HCT116 (cell line): ENCODE measurements around the gene GRIP2. TPM values are rescaled to one million over a fixed set of nuclear protein-coding genes. Genes with fewer than 3 reads are reported as not detected.

ENCODE experiments used
- ATAC-seq: fragments of 200-7000 bp; cut with Tn5 transposase; 2 replicates; pipeline ENCODE4 v1.9.1; 2020; ENCODE audit warnings: mild to moderate bottlenecking, moderate library complexity
- BruUV-seq: library from RNA; stranded (reverse); fragments of 400-500 nt; replicated peaks from 2 replicates; lab custom pipeline; 2021; lab: Mats Ljungman, UMichigan
- CTCF ChIA-PET: fragments of 300-600 bp; sonication (Branson Sonifier 250); formaldehyde crosslinking; loops from one replicate; lab custom pipeline; 2021; ENCODE audit warnings: antibody characterized with exemption; lab: Charles Lee
- POLR2A ChIA-PET: fragments of 300-600, 350-600 bp; sonication (Branson Sonifier 250); formaldehyde crosslinking; loops from one replicate; lab custom pipeline; 2021; ENCODE audit warnings: antibody characterized with exemption; lab: Charles Lee
- RAD21 ChIA-PET, 2 experiments: fragments of 300-600 bp; sonication (Branson Sonifier 250); formaldehyde crosslinking; loops; one replicate each; lab custom pipeline; 2023; ENCODE audit warnings: low total read pairs in 2 of 2; ENCODE audit not compliant: uncharacterized antibody in 2 of 2, unreplicated experiment in 2 of 2, low non-redundant PET in 1 of 2; lab: Charles Lee
- DNase-seq: peaks from one replicate; pipeline ENCODE4 v3.0.0-alpha.2; 2010; ENCODE audit warnings: low read depth, low spot score
- H2AFZ ChIP-seq: fragments of 200-600 bp; shearing (Covaris generic), sonication (generic); 2 replicates; pipeline ENCODE4 v1.6.1; 2017; ENCODE audit warnings: low read depth, mixed run types, mixed read lengths, antibody characterized with exemption, low read length; ENCODE audit not compliant: poor library complexity, severe bottlenecking
- H3K27ac ChIP-seq: 2 replicates; pipeline ENCODE4 v1.5.1; 2012; ENCODE audit warnings: low read depth, low read length
- H3K27me3 ChIP-seq: fragments of 200-600 bp; sonication (generic); 2 replicates; pipeline ENCODE4 v1.6.1; 2016; ENCODE audit warnings: mixed run types, low read length, mixed read lengths; ENCODE audit not compliant: insufficient read depth
- H3K36me3 ChIP-seq, 2 experiments: fragments of 200-500 bp in 1 of 2; fragments of 200-600 bp in 1 of 2; sonication (Bioruptor generic) in 1 of 2; sonication (generic) in 1 of 2; 2 replicates each; pipeline versions ENCODE4 v1.5.1 to v1.6.1; 2014 to 2016; ENCODE audit warnings: low read length in 2 of 2, inconsistent platforms in 1 of 2, mixed read lengths in 1 of 2, mixed run types in 1 of 2; ENCODE audit not compliant: insufficient read depth in 2 of 2, control insufficient read depth in 1 of 2
- H3K4me1 ChIP-seq, 2 experiments: fragments of 200-600 bp in 1 of 2; sonication (generic) in 1 of 2; 2 replicates each; pipeline versions ENCODE4 v1.5.1 to v1.6.1; 2012 to 2017; ENCODE audit warnings: low read length in 2 of 2, inconsistent platforms in 1 of 2, mild to moderate bottlenecking in 1 of 2, mixed read lengths in 1 of 2, mixed run types in 1 of 2, moderate library complexity in 1 of 2; ENCODE audit not compliant: insufficient read depth in 2 of 2, control insufficient read depth in 1 of 2
- H3K4me2 ChIP-seq: fragments of 200-600 bp; sonication (generic); 2 replicates; pipeline ENCODE4 v1.6.1; 2017; ENCODE audit warnings: mixed run types, low read length, mixed read lengths
- H3K4me3 ChIP-seq, 2 experiments: fragments of 200-600 bp in 1 of 2; sonication (generic) in 1 of 2; replicated peaks in 1 of 2; 2 replicates each; pipeline ENCODE4 v1.5.1; 2011 to 2016; ENCODE audit warnings: low read length in 2 of 2, control low read depth in 1 of 2, low read depth in 1 of 2, mild to moderate bottlenecking in 1 of 2, mixed read lengths in 1 of 2, mixed run types in 1 of 2
- H3K79me2 ChIP-seq: fragments of 200-600 bp; sonication (generic); 2 replicates; pipeline ENCODE4 v1.6.1; 2017; ENCODE audit warnings: mild to moderate bottlenecking, mixed run types, low read length, moderate library complexity, mixed read lengths; ENCODE audit not compliant: insufficient read depth
- H3K9ac ChIP-seq: fragments of 200-600 bp; sonication (generic); 2 replicates; pipeline ENCODE4 v1.6.1; 2016; ENCODE audit warnings: low read length, mixed read lengths
- H3K9me2 ChIP-seq: fragments of 200-600 bp; sonication (generic), shearing (Covaris generic); 2 replicates; pipeline ENCODE4 v1.6.1; 2017; ENCODE audit warnings: mixed run types, mild to moderate bottlenecking, moderate library complexity; ENCODE audit not compliant: insufficient read depth
- H3K9me3 ChIP-seq, 2 experiments: fragments of 200-500 bp in 1 of 2; fragments of 200-600 bp in 1 of 2; sonication (Bioruptor generic) in 1 of 2; sonication (generic) in 1 of 2; 2 replicates each; pipeline ENCODE4 v1.6.1; 2014 to 2017; ENCODE audit warnings: low read length in 2 of 2, mixed read lengths in 2 of 2, inconsistent platforms in 1 of 2, low read depth in 1 of 2, mild to moderate bottlenecking in 1 of 2, mixed run types in 1 of 2, moderate library complexity in 1 of 2; ENCODE audit not compliant: control insufficient read depth in 1 of 2, insufficient read depth in 1 of 2
- H4K20me1 ChIP-seq: fragments of 200-600 bp; sonication (generic), shearing (Covaris generic); 2 replicates; pipeline ENCODE4 v1.6.1; 2017; ENCODE audit warnings: mixed run types, mild to moderate bottlenecking, moderate library complexity; ENCODE audit not compliant: insufficient read depth
- CBX3 ChIP-seq: IDR thresholded peaks from 2 replicates; pipeline ENCODE4 v1.6.1; 2012; ENCODE audit warnings: low read depth
- CEBPB ChIP-seq: IDR thresholded peaks from 2 replicates; pipeline ENCODE4 v1.6.1; 2012; ENCODE audit warnings: low read depth
- EGR1 ChIP-seq: IDR thresholded peaks from 2 replicates; pipeline ENCODE4 v1.6.1; 2012; ENCODE audit warnings: low read depth
- EZH2 ChIP-seq: fragments of 200-600 bp; sonication (generic); IDR thresholded peaks from 2 replicates; pipeline ENCODE4 v1.6.1; 2017; ENCODE audit warnings: antibody characterized with exemption, mixed run types
- EZH2phosphoT487 ChIP-seq: fragments of 200-600 bp; IDR thresholded peaks from 2 replicates; pipeline ENCODE4 v1.6.1; 2018; ENCODE audit warnings: antibody characterized with exemption, borderline replicate concordance
- FOSL1 ChIP-seq: IDR thresholded peaks from 2 replicates; pipeline ENCODE4 v1.6.1; 2012; ENCODE audit warnings: low read depth
- JUND ChIP-seq: IDR thresholded peaks from 2 replicates; pipeline ENCODE4 v1.6.1; 2012
- POLR2AphosphoS5 ChIP-seq: IDR thresholded peaks from 2 replicates; pipeline ENCODE4 v1.6.1; 2011; ENCODE audit warnings: mild to moderate bottlenecking, low read depth, low read length, moderate library complexity
- RAD21 ChIP-seq: IDR thresholded peaks from 2 replicates; pipeline ENCODE4 v1.6.1; 2012; ENCODE audit warnings: low read depth, mild to moderate bottlenecking
- SRF ChIP-seq: IDR thresholded peaks from 2 replicates; pipeline ENCODE4 v1.6.1; 2012; ENCODE audit warnings: low read depth
- TCF7L2 ChIP-seq: IDR thresholded peaks from 2 replicates; pipeline ENCODE4 v1.7.0; 2011; ENCODE audit warnings: borderline replicate concordance, inconsistent platforms; ENCODE audit not compliant: insufficient read depth, insufficient read length; ENCODE audit errors: extremely low read depth
- YY1 ChIP-seq: IDR thresholded peaks from 2 replicates; pipeline ENCODE4 v1.6.1; 2011; ENCODE audit warnings: low read length, low read depth, moderate library complexity, mild to moderate bottlenecking; ENCODE audit not compliant: insufficient replicate concordance; ENCODE audit errors: extremely low read depth
- ZFX ChIP-seq: fragments of 450-650 bp; IDR thresholded peaks from 2 replicates; pipeline ENCODE4 v1.6.1; 2017
- intact Hi-C: fragments of 100-400 bp; cut with micrococcal nuclease; formaldehyde crosslinking; loops from 2 replicates; pipeline ENCODE4 v1.10.0; 2022
- total RNA-seq: library from RNA; stranded (reverse); gene quantifications from one replicate; pipeline ENCODE4 v1.2.1, GENCODE V29; 2021; ENCODE audit not compliant: unreplicated experiment
- TF ChIP-seq, protein P1 (sequence below): IDR thresholded peaks from 2 replicates; pipeline ENCODE4 v1.6.1; 2012
- TF ChIP-seq, protein P2 (sequence below): IDR thresholded peaks from 2 replicates; pipeline ENCODE4 v1.6.1; 2011; ENCODE audit warnings: mild to moderate bottlenecking, low read length, moderate library complexity; ENCODE audit not compliant: insufficient replicate concordance; ENCODE audit errors: extremely low read depth
- TF ChIP-seq, protein P3 (sequence below): IDR thresholded peaks from 2 replicates; pipeline ENCODE4 v1.6.1; 2012
- TF ChIP-seq, protein P4 (sequence below), 3 experiments: fragments of 200-600 bp in 1 of 3; sonication (generic) in 1 of 3; IDR thresholded peaks in 2 of 3; conservative IDR thresholded peaks in 1 of 3; 2 replicates each; pipeline ENCODE4 v1.5.1; 2012 to 2017; ENCODE audit warnings: low read depth in 2 of 3, low read length in 2 of 3, antibody characterized with exemption in 1 of 3, borderline replicate concordance in 1 of 3, control low read depth in 1 of 3, mild to moderate bottlenecking in 1 of 3, mixed read lengths in 1 of 3, mixed run types in 1 of 3, moderate library complexity in 1 of 3; ENCODE audit not compliant: insufficient read depth in 1 of 3

The GRIP2 gene
- total RNA-seq, 1 experiment from 2014 or later: 0.34 TPM

DNA sequence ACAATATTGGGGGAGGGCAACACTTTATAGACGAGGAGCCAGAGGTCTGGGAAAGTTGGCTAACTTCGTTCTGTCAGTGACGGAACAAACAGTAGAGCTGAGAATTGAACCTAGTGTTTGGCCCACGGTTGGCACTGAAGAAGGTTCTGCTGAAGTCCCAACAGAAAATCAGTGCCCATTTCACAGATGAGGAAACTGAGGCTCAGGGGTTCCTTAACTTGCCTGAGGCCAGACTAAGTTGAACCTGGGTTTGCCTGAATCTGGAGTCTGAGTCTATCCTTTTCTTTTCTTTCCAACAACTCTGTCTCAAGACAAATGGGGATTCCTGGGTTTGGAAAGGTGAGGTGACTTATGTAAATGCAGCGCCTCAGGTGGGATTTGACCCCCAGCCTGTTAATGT lies 82.7 kb downstream of the GRIP2 start:
- peaks cover 12 to 15% of the 10 kb centered on the region in 2 experiments for H3K4me1 ChIP-seq
- no peaks in the 10 kb centered on the region for H3K9me3 ChIP-seq
- no peaks in the 10 kb centered on the region for H3K79me2 ChIP-seq
- H3K4me3 ChIP-seq: no peak overlapping the region
- intact Hi-C loops: no loop called here
- H3K9ac ChIP-seq: no peak overlapping the region
- no peak overlapping the region for H3K4me2 ChIP-seq
- RAD21 ChIA-PET: no interaction called here
- no peaks in the 10 kb centered on the region for H3K27me3 ChIP-seq
- BruUV-seq: no TSS peak
- no peak overlapping the region for H3K27ac ChIP-seq
- no peaks in the 10 kb centered on the region for H3K9me2 ChIP-seq
- peaks cover 6 to 27% of the 10 kb centered on the region in 2 experiments; a peak in 3 of 4 replicates for H3K36me3 ChIP-seq
- H2AFZ ChIP-seq: no peak overlapping the region
- no peak for ATAC-seq
- DNase-seq: no peak
- POLR2A ChIA-PET: no interaction called here
- TF ChIP-seq CEBPB (no peak), YY1 (no peak), SRF (no peak), JUND (no peak), POLR2AphosphoS5 (no peak), TCF7L2 (no peak), FOSL1 (no peak), RAD21 (no peak), CBX3 (no peak), EGR1 (no peak), ZFX (no peak), EZH2phosphoT487 (no peak), EZH2 (no peak)
- TF ChIP-seq, protein P1, sequence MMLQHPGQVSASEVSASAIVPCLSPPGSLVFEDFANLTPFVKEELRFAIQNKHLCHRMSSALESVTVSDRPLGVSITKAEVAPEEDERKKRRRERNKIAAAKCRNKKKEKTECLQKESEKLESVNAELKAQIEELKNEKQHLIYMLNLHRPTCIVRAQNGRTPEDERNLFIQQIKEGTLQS: no peak
- TF ChIP-seq, protein P2, sequence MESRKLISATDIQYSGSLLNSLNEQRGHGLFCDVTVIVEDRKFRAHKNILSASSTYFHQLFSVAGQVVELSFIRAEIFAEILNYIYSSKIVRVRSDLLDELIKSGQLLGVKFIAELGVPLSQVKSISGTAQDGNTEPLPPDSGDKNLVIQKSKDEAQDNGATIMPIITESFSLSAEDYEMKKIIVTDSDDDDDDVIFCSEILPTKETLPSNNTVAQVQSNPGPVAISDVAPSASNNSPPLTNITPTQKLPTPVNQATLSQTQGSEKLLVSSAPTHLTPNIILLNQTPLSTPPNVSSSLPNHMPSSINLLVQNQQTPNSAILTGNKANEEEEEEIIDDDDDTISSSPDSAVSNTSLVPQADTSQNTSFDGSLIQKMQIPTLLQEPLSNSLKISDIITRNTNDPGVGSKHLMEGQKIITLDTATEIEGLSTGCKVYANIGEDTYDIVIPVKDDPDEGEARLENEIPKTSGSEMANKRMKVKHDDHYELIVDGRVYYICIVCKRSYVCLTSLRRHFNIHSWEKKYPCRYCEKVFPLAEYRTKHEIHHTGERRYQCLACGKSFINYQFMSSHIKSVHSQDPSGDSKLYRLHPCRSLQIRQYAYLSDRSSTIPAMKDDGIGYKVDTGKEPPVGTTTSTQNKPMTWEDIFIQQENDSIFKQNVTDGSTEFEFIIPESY: no peak
- TF ChIP-seq, protein P3, sequence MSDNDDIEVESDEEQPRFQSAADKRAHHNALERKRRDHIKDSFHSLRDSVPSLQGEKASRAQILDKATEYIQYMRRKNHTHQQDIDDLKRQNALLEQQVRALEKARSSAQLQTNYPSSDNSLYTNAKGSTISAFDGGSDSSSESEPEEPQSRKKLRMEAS: no peak
- TF ChIP-seq, protein P4, sequence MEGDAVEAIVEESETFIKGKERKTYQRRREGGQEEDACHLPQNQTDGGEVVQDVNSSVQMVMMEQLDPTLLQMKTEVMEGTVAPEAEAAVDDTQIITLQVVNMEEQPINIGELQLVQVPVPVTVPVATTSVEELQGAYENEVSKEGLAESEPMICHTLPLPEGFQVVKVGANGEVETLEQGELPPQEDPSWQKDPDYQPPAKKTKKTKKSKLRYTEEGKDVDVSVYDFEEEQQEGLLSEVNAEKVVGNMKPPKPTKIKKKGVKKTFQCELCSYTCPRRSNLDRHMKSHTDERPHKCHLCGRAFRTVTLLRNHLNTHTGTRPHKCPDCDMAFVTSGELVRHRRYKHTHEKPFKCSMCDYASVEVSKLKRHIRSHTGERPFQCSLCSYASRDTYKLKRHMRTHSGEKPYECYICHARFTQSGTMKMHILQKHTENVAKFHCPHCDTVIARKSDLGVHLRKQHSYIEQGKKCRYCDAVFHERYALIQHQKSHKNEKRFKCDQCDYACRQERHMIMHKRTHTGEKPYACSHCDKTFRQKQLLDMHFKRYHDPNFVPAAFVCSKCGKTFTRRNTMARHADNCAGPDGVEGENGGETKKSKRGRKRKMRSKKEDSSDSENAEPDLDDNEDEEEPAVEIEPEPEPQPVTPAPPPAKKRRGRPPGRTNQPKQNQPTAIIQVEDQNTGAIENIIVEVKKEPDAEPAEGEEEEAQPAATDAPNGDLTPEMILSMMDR (IDR thresholded peaks at IDR 0.05 in 2 of 3, conservative IDR thresholded peaks at IDR 0.05 in 1 of 3; ENCODE audit: borderline replicate concordance in 1 of 3, insufficient read depth in 1 of 3, low read depth in 2 of 3, low read length in 2 of 3): no peak
- TF ChIP-seq, all 23 proteins: peak for 0
- CTCF ChIA-PET: no interaction called here
- H4K20me1 ChIP-seq: no peaks in the 10 kb centered on the region
